K562 (cell line): ENCODE measurements around the gene PARD6B. TPM values are rescaled to one million over a fixed set of nuclear protein-coding genes. Genes with fewer than 3 reads are reported as not detected.

Source experiments
- ARID2 ChIP-seq: fragments of 450-650 bp; IDR thresholded peaks from 2 replicates; pipeline ENCODE4 v1.6.1; 2017; ENCODE audit warnings: antibody characterized with exemption, mild to moderate bottlenecking
- CBFB ChIP-seq: sonication (generic); formaldehyde crosslinking; IDR thresholded peaks from 2 replicates; pipeline ENCODE4 v1.4.0; 2020; ENCODE audit warnings: mild to moderate bottlenecking, missing genetic modification reagents
- CREB1 ChIP-seq, 2 experiments: sonication (generic) in 1 of 2; formaldehyde crosslinking in 1 of 2; IDR thresholded peaks; 2 replicates each; pipeline versions ENCODE4 v1.6.1 to v1.8.0; 2012 to 2022; ENCODE audit warnings: inconsistent platforms in 1 of 2, mild to moderate bottlenecking in 1 of 2, missing genetic modification reagents in 1 of 2, moderate library complexity in 1 of 2
- EHMT2 ChIP-seq: fragments of 450-650 bp; IDR thresholded peaks from 2 replicates; pipeline ENCODE4 v1.6.1; 2018; ENCODE audit warnings: antibody characterized with exemption
- FOXA3 ChIP-seq, 2 experiments: fragments of 450-650 bp in 1 of 2; sonication (generic) in 1 of 2; formaldehyde crosslinking; IDR thresholded peaks in 1 of 2; conservative IDR thresholded peaks in 1 of 2; 2 replicates each; pipeline versions ENCODE4 v1.4.0 to v1.8.0; 2020 to 2022; ENCODE audit warnings: mild to moderate bottlenecking in 2 of 2, missing genetic modification reagents in 1 of 2
- FUS ChIP-seq: fragments of 200-400 bp; formaldehyde crosslinking; optimal IDR thresholded peaks from 2 replicates; pipeline ENCODE3; 2017; ENCODE audit warnings: low read depth, low read length
- HNRNPUL1 ChIP-seq: fragments of 200-400 bp; formaldehyde crosslinking; IDR thresholded peaks from 2 replicates; pipeline ENCODE4 v1.6.1; 2017; ENCODE audit warnings: low read length
- POLR2A ChIP-seq: fragments of 450-650 bp; conservative IDR thresholded peaks from 2 replicates; pipeline ENCODE4 v1.6.1; 2016
- PYGO2 ChIP-seq: fragments of 450-650 bp; IDR thresholded peaks from 2 replicates; pipeline ENCODE4 v1.6.1; 2016; ENCODE audit warnings: mild to moderate bottlenecking, missing genetic modification characterization, moderate library complexity, missing compliant biosample characterization
- TFAM ChIP-seq: fragments of 250-450 bp; sonication (Bioruptor Pico); conservative IDR thresholded peaks from 2 replicates; pipeline ENCODE4 v1.5.0; 2021; ENCODE audit warnings: mild to moderate bottlenecking, moderate library complexity
- ZFP30 ChIP-seq: fragments of 250-450 bp; sonication (Bioruptor Pico); IDR thresholded peaks from 2 replicates; pipeline ENCODE4 v1.8.0; 2022; ENCODE audit warnings: moderate library complexity, mild to moderate bottlenecking, inconsistent platforms, borderline replicate concordance
- ZNF274 ChIP-seq: IDR thresholded peaks from 2 replicates; pipeline ENCODE4 v1.6.1; 2011; ENCODE audit warnings: low read depth, mild to moderate bottlenecking, low read length, moderate library complexity, borderline replicate concordance
- ZNF644 ChIP-seq: fragments of 200-800 bp; sonication (Bioruptor generic); IDR thresholded peaks from 2 replicates; pipeline ENCODE4 v1.6.1; 2016; ENCODE audit warnings: low read depth, missing genetic modification characterization, missing compliant biosample characterization
- polyA plus RNA-seq, 8 experiments: library from polyadenylated mRNA; depleted of rRNA in 4 of 8; stranded (reverse) in 5 of 8; unstranded in 3 of 8; fragments of >200 nt; fragmentation: Nextera tagmentation in 2 of 8; fragmentation: Illumina TruSeq in 1 of 8; extraction: Ambion mirVana in 2 of 8; extraction: Trizol in 1 of 8; gene quantifications; 2 replicates each; pipeline versions ENCODE4 v1.2.1 to v1.2.3, GENCODE V29; 2011 to 2014; ENCODE audit warnings: inconsistent platforms in 1 of 8, missing spikeins in 1 of 8
- total RNA-seq, 7 experiments: library from RNA; depleted of rRNA in 6 of 7; stranded (reverse); fragments of >200 nt in 6 of 7; fragmentation: Illumina TruSeq in 2 of 7; extraction: Trizol in 2 of 7; gene quantifications; 2 replicates each; pipeline versions ENCODE4 v1.2.1 to v1.2.3, GENCODE V29; 2011 to 2021; ENCODE audit warnings: low replicate concordance in 1 of 7
- TF ChIP-seq, protein P1 (sequence below): fragments of 250-450 bp; sonication (Bioruptor Pico); IDR thresholded peaks from 2 replicates; pipeline ENCODE4 v1.5.0; 2021; ENCODE audit warnings: mild to moderate bottlenecking, moderate library complexity
- TF ChIP-seq, protein P2 (sequence below): IDR thresholded peaks from 2 replicates; pipeline ENCODE4 v1.6.1; 2012; ENCODE audit warnings: low read depth, low read length, improper control_type of control experiment, borderline replicate concordance
- TF ChIP-seq, protein P3 (sequence below): fragments of 450-650 bp; IDR thresholded peaks from 2 replicates; pipeline ENCODE4 v1.6.1; 2016; ENCODE audit warnings: borderline replicate concordance
- TF ChIP-seq, protein P4 (sequence below), 2 experiments: fragments of 450-650 bp in 1 of 2; IDR thresholded peaks; 2 replicates each; pipeline ENCODE4 v1.6.1; 2011 to 2017; ENCODE audit warnings: low read depth in 2 of 2, antibody characterized with exemption in 1 of 2, borderline replicate concordance in 1 of 2, low read length in 1 of 2, mild to moderate bottlenecking in 1 of 2, mixed read lengths in 1 of 2; ENCODE audit not compliant: control insufficient read depth in 1 of 2

The PARD6B gene
- total and polyA plus RNA-seq, 9 of the 15 experiments (the other 6 are each of a cell fraction or from before 2014, with no cell fraction given) = 1.7 to 12.3 (median 5.5) TPM

DNA sequence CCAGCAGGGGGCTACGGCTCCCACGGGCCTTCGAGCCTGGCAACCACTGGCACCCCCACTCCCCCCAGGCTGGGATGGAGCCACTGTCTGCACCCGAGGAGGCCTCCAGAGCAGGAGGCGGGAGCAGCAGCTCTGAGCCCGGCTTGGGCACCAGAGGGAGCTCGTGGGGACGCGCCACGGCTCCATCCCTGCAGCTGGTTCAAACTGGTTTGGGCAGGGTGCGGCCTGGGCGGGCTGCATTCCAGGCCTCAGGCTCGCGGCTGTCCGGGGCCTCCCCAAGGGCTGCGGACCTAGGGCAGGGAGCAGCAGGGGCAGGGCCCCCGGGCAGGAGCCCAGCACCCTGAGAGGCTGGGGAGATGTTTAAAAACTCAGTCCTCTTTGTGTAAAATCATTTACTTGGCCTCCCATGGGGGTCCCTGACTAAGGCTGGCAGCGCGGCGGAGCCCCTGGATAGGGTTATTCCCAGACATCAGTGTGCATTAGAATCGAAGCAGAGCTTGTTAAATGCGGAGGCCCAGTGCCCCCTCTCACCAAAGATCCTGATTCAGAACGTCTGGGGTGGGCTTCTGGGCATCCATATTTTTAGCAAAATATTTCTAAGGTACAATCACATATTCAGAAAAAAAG, 59.4 kb downstream of the PARD6B start (continued):
- TF ChIP-seq FUS (no peak), PYGO2 (tag) (no peak), ZFP30 (CRISPR knock-in tag) (no peak), FOXA3 (CRISPR knock-in tag; conservative IDR thresholded peaks at IDR 0.05 in 1 of 2, IDR thresholded peaks at IDR 0.05 in 1 of 2) (no peak), ARID2 (no peak), EHMT2 (no peak), TFAM (CRISPR knock-in tag) (no peak), CBFB (no peak), POLR2A (peak; percentile 83), HNRNPUL1 (no peak), ZNF644 (tag) (no peak), CREB1 (IDR thresholded peaks at IDR 0.05) (no peak), CREB1 (CRISPR knock-in tag; IDR thresholded peaks at IDR 0.05) (peak; percentile 33; the same call in 1 of the 2 replicates), ZNF274 (no peak)
- TF ChIP-seq, protein P1, sequence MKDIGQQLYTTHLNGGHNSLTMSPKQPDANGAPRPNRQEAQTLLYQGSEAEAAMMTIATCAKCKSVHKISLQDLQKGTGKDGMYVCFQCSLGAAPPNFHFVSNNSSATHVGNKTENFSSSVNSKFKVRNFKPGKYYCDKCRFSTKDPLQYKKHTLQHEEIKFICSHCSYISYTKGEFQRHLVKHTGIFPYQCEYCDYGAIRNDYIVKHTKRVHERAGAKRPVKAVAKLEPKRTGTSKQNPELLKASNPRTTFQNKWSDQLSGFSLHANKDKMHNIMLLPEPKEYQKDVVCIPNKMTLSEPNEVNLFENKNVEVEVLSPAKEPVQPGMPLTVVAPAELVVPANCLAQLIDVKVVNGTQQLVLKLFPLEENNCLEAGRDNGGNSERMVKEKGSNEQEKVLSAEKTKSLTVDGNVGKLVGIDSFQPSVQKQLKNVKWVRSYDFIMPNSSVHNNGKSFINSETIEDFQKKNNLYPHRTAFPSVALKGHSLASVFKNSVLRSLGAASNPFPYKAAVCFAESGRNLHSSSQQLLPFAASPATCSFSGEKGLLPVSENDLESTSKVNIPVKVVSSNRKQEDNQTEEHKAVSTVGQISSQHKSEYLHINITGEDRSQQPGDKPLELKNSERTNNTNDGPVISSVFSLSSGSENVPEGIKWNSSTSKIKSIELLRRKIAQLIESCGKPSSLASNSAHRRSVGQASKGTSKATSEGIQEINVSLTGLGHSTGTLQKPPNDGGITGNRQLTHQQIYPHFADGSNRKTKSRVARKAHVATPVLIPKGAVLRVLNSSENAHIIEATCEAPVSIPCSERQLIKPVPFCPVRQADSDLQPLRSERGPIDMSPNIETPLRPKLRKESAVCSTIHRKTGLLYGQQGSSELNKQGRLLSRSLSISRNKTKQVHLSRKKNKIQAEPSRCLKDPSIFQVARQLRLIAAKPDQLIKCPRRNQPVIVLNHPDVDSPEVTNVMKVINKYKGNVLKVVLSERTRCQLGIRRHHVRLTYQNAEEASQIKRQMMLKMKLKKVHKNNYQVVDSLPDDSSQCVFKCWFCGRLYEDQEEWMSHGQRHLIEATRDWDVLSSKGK (CRISPR knock-in tag) = no peak
- TF ChIP-seq, protein P2, sequence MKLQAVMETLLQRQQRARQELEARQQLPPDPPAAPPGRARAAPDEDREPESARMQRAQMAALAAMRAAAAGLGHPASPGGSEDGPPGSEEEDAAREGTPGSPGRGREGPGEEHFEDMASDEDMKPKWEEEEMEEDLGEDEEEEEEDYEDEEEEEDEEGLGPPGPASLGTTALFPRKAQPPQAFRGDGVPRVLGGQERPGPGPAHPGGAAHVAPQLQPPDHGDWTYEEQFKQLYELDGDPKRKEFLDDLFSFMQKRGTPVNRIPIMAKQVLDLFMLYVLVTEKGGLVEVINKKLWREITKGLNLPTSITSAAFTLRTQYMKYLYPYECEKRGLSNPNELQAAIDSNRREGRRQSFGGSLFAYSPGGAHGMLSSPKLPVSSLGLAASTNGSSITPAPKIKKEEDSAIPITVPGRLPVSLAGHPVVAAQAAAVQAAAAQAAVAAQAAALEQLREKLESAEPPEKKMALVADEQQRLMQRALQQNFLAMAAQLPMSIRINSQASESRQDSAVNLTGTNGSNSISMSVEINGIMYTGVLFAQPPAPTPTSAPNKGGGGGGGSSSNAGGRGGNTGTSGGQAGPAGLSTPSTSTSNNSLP = no peak
- TF ChIP-seq, protein P3, sequence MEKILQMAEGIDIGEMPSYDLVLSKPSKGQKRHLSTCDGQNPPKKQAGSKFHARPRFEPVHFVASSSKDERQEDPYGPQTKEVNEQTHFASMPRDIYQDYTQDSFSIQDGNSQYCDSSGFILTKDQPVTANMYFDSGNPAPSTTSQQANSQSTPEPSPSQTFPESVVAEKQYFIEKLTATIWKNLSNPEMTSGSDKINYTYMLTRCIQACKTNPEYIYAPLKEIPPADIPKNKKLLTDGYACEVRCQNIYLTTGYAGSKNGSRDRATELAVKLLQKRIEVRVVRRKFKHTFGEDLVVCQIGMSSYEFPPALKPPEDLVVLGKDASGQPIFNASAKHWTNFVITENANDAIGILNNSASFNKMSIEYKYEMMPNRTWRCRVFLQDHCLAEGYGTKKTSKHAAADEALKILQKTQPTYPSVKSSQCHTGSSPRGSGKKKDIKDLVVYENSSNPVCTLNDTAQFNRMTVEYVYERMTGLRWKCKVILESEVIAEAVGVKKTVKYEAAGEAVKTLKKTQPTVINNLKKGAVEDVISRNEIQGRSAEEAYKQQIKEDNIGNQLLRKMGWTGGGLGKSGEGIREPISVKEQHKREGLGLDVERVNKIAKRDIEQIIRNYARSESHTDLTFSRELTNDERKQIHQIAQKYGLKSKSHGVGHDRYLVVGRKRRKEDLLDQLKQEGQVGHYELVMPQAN = no peak
- TF ChIP-seq, protein P4, sequence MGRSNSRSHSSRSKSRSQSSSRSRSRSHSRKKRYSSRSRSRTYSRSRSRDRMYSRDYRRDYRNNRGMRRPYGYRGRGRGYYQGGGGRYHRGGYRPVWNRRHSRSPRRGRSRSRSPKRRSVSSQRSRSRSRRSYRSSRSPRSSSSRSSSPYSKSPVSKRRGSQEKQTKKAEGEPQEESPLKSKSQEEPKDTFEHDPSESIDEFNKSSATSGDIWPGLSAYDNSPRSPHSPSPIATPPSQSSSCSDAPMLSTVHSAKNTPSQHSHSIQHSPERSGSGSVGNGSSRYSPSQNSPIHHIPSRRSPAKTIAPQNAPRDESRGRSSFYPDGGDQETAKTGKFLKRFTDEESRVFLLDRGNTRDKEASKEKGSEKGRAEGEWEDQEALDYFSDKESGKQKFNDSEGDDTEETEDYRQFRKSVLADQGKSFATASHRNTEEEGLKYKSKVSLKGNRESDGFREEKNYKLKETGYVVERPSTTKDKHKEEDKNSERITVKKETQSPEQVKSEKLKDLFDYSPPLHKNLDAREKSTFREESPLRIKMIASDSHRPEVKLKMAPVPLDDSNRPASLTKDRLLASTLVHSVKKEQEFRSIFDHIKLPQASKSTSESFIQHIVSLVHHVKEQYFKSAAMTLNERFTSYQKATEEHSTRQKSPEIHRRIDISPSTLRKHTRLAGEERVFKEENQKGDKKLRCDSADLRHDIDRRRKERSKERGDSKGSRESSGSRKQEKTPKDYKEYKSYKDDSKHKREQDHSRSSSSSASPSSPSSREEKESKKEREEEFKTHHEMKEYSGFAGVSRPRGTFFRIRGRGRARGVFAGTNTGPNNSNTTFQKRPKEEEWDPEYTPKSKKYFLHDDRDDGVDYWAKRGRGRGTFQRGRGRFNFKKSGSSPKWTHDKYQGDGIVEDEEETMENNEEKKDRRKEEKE (IDR thresholded peaks at IDR 0.05; ENCODE audit: borderline replicate concordance in 1 of 2, control insufficient read depth in 1 of 2, low read depth in 2 of 2, low read length in 1 of 2) = peak in 1 of 2 experiments; percentile 58; a peak in 1 of 4 replicates
